IMR-90 (cell line): ENCODE results near the gene TFEB.

ENCODE experiments used
- BHLHE40 ChIP-seq: fragments of 150-350 bp; IDR thresholded peaks from 2 replicates; pipeline ENCODE4 v1.6.1; 2016; ENCODE audit warnings: mild to moderate bottlenecking, low read depth, low read length
- CEBPB ChIP-seq: IDR thresholded peaks from 2 replicates; pipeline ENCODE4 v1.6.1; 2012; ENCODE audit warnings: low read depth, low read length, improper control_type of control experiment
- ELK1 ChIP-seq: fragments of 150-350 bp; IDR thresholded peaks from 2 replicates; pipeline ENCODE4 v1.6.1; 2016; ENCODE audit warnings: low read depth, mild to moderate bottlenecking, low read length, moderate library complexity, borderline replicate concordance
- POLR2A ChIP-seq: IDR thresholded peaks from 2 replicates; pipeline ENCODE4 v1.6.1; 2012; ENCODE audit warnings: mild to moderate bottlenecking, low read depth, low read length
- RAD21 ChIP-seq: IDR thresholded peaks from 2 replicates; pipeline ENCODE4 v1.6.1; 2012; ENCODE audit warnings: low read length, improper control_type of control experiment
- SMC3 ChIP-seq: fragments of 150-350 bp; IDR thresholded peaks from 2 replicates; pipeline ENCODE4 v1.6.1; 2016; ENCODE audit warnings: low read depth, mild to moderate bottlenecking, antibody characterized with exemption, low read length, moderate library complexity
- TF ChIP-seq, protein P1 (sequence below): conservative IDR thresholded peaks from 2 replicates; pipeline ENCODE4 v1.5.1; 2012; ENCODE audit warnings: mild to moderate bottlenecking, low read depth, low read length, improper control_type of control experiment

GRCh38 chr6:41697861-41698781 is 37.3 kb downstream of the TFEB start:
- TF ChIP-seq, protein P1, sequence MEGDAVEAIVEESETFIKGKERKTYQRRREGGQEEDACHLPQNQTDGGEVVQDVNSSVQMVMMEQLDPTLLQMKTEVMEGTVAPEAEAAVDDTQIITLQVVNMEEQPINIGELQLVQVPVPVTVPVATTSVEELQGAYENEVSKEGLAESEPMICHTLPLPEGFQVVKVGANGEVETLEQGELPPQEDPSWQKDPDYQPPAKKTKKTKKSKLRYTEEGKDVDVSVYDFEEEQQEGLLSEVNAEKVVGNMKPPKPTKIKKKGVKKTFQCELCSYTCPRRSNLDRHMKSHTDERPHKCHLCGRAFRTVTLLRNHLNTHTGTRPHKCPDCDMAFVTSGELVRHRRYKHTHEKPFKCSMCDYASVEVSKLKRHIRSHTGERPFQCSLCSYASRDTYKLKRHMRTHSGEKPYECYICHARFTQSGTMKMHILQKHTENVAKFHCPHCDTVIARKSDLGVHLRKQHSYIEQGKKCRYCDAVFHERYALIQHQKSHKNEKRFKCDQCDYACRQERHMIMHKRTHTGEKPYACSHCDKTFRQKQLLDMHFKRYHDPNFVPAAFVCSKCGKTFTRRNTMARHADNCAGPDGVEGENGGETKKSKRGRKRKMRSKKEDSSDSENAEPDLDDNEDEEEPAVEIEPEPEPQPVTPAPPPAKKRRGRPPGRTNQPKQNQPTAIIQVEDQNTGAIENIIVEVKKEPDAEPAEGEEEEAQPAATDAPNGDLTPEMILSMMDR: no peak
- TF ChIP-seq POLR2A: peak; percentile 39
- TF ChIP-seq RAD21: peak; percentile 19; the same call in 1 of the 2 replicates
- TF ChIP-seq CEBPB: peak; percentile 25; the same call in 1 of the 2 replicates
- peak; percentile 70 for TF ChIP-seq BHLHE40
- TF ChIP-seq ELK1: no peak
- no peak for TF ChIP-seq SMC3
